T-helper 22 cell (primary cell): ENCODE data around the gene SMPD3.

ENCODE experiments used
- DNase-seq: peaks from one replicate; pipeline ENCODE4 v3.0.0-alpha.2; 2020; ENCODE audit warnings: low read depth

SMPD3 gene

GRCh38 chr16:68472581-68472980 lies 24.3 kb upstream of the SMPD3 start:
- DNase-seq = no peak

GRCh38 chr16:68470461-68471150 lies 22.3 kb upstream of the SMPD3 start:
- no peak for DNase-seq

DNA sequence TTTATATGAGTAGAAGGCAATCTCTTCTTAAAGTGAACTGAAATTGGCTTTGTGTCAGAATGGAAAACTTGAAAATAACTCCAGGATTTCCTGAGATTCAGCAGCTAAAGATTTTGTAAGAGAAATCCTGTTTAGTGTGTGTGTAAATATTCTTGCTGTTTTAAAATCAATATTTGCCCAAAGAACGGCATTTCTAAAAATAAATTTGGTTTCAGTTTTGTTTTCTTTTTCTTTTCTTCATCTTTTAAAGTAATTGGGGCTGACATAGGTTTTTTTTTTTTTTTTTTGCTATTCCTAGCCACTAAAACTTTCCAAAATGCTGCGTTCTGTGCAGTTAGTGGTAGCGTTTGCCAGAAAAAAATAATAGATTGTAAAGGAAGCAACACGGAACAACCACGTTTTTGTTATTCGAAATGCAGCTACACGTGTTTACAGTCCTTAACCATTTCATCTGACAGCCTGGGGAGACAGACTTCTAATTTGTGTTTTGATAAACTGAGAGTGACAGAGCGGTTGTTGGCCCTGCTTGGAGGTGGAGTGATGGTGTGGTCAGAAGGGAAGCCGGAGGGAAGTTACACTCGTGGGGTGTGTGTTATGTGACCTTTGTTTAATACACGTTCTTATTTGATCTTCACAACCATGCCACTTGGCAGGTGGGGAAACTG lies 21.6 kb upstream of the SMPD3 start:
- no peak for DNase-seq

DNA sequence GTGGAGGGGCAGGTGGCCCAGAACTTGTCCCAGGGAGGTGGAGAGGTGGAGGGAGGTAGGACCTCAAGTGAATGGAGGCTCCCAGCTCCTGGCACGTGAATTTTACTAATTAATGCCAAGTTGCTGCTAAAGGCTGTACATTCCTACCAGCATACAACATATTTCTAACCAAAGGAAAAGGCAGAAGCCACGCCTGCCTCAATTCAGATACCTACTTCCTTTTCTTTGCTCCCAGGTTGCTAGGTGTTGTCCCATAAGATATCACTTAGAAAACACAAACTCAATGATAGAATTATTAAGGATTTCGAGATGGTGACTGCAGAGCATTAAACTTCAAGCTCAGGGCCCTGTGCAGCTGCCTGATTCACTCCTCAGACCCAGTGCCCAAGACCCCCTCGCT lies 20.5 kb upstream of the SMPD3 start:
- DNase-seq = no peak

- no peak for DNase-seq
Measured at GRCh38 chr16:68466174-68466573, 17.9 kb upstream of the SMPD3 start.

DNA sequence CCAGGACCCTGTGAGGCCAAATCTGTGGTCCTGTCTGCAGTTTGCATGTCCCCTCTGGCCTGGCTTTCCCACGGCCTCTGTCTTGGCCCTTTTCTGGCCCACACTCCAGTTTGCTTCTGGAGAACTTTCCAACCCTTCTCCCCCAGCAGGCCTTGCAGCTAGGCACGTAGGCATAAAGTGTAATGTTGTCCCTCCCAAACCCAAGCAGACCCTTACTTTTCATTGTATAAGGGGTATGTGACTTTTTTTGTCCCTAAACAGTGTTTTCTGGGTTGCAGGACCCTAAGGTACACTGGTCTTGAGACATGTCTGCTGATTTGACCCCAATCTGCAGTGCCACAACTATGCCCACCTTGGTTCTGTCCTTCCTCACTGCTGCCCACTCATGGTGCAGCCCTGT lies 15.6 kb upstream of the SMPD3 start:
- DNase-seq = no peak

GRCh38 chr16:68460067-68460466 lies 11.8 kb upstream of the SMPD3 start:
- DNase-seq = no peak

GRCh38 chr16:68459457-68459856 lies 11.1 kb upstream of the SMPD3 start:
- no peak for DNase-seq

- DNase-seq = no peak
Measured at GRCh38 chr16:68458551-68458950, 10.2 kb upstream of the SMPD3 start.

DNA sequence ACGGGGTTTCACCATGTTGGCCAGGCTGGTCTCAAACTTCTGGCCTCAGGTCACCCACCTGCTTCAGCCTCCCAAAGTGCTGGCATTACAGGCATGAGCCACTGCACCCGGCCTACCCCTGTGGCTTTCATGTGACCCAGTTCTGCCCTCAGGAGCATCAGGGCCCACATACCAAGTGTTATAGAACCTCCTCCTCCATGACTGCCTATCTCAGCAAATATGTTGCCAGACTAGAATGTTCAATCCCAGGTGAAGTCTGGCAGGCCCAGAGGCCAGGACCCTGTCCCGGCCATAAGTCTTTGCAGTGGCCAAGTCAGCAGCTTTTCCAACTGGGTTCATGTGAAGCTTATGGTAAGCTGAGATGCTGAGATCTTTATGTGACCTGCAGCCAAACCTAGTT lies 9.8 kb upstream of the SMPD3 start:
- no peak for DNase-seq

- no peak for DNase-seq
Measured at GRCh38 chr16:68455631-68456030, 7.3 kb upstream of the SMPD3 start.

- no peak for DNase-seq
Measured at GRCh38 chr16:68454920-68455435, 6.7 kb upstream of the SMPD3 start.

DNA sequence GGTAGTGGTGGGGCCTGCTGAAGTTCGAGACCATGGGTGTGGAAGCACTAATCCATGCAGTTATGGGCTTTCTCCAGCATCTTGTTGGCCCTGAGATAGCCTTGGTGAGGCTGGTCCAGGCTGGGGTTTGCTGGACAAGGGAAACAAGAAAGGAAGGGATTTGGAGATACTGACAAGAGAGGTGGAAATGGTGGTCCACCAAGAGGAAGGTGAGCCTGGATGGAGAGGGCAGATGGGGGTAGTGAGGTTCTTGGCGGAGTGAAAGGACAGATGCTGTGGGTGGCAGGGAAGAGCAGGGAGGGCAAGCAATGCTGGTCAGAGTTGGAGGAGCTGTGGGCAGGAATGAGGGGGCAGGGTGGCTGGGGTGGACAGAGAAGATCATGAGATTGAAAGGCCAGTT lies 5.5 kb upstream of the SMPD3 start:
- no peak for DNase-seq

- no peak for DNase-seq
Measured at GRCh38 chr16:68452176-68452575, 3.9 kb upstream of the SMPD3 start.

- no peak for DNase-seq
Measured at GRCh38 chr16:68451676-68452075, 3.4 kb upstream of the SMPD3 start.

DNA sequence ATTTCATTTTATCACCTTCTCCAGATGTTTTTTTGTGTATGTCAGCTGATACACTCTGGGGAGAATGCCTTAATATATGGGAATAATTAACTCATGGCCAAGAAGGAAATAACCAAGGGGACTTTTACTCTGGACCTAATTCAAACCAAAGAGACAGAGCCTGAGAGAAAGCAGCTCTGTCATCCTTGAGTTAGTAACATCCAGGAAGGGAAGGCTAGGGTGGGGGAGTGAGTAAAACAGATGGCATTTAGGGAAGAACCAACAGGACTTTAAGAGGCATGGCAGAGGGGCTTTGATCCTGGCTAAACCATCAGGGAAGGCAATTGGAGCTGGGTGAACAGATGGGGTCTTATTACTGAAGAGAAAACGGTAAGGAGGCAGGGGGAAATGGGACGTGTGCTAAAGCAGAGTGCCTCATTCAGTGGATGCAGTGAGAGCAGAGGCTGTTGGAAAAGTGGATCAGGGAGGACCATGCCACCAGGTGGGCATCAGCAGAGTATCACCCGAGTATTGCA lies 2.5 kb upstream of the SMPD3 start:
- no peak for DNase-seq

DNA sequence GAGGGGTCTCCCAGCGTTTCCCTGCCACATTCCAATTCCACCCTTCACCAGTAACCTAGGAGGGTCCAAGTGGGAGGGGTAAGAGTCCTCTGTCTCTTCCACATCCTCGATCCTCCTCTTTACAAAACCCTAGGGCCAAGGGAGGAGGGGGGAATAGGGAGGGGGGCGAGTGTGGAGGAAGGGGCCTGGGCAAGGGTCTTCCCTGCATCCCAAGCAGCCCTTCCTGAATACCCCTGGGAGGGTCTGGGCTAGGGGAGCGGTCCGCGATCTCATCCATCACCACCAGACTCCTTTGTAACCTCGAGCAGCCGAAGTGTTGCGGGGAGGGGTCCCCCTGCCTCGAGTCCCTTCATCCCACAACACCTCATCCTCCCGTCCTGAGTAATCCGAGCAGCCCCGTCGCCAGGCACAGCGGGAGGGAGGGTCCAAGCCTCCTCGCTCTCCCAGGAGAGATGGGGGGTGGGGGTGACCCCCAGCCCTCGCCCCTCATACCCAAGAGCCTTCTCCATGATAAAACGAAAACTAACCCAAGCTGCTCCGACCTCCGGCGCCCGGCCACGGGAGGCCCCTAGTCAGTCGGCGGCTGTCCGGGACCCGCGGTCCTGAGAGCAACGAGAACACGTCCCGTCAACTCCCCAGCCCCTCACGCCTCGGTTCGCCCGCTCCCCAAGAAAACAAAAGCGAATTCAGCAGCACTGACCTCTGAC lies 502 bp downstream of the SMPD3 start:
- no peak for DNase-seq

DNA sequence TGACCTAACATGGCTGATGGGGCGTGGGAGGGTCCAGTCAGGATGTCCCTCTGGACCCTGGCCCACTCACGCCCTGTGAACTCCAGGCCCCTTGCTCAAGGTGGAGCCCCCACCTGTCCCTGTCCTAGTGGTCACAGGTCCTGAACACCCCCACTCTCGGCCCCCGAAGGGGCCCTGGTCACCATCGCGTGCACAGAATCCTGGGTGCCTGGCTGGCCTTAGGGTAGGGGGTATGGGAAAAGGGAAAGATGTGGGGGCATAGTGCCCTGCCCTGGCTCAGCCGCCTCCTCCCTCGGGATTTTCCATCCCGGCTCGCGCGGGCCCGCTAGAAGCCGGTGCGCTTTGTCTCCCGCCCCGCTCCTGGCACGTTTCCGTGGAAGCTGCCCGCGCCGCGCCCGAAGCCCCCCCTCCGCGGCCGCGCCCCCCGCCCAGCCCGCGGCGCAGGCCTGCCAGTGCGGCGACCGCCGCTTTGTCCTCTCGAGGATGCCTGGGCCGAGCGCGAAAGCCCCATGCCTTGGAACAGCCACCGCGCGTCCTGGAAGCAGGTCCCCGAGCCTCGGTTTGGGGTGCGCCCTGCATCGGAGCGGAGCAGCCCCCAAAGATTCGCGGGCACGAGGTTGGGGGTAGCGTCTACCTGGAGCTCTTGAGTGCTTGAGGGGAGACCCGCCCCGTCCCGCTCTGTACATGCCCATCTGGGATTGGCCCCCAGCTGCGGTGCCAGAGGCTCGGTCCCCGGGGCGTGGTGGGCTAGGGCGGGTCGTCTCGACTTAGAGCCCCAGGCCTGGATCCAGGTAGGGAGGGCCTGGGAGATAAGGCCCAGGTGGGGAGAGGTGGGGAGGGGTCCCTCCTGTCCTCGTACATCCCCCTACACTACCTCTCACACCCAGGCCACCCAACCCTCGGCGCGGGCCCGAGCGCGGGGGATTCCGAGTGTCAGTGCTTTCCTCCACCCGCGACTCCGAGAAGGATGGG lies 1.3 kb downstream of the SMPD3 start:
- DNase-seq = no peak

DNA sequence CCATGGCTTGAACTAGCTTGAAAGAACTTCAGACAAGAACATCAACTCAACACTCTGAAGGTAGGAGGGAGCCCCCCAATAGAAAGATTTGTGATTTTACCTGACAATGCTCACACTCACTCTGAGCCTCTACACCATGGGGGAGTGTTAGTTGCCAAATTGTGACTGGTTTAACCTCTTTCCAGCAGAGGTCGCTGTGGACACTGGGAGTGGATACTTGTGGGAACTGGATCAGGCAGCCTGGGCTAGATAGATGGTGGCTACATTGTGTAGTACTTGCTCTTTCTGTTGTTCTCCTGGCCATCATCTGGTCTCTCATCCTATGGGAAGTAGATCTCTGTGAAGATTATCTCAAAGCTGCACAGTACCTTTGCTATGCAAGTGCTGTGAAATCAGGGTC lies 2.9 kb downstream of the SMPD3 start:
- no peak for DNase-seq

DNA sequence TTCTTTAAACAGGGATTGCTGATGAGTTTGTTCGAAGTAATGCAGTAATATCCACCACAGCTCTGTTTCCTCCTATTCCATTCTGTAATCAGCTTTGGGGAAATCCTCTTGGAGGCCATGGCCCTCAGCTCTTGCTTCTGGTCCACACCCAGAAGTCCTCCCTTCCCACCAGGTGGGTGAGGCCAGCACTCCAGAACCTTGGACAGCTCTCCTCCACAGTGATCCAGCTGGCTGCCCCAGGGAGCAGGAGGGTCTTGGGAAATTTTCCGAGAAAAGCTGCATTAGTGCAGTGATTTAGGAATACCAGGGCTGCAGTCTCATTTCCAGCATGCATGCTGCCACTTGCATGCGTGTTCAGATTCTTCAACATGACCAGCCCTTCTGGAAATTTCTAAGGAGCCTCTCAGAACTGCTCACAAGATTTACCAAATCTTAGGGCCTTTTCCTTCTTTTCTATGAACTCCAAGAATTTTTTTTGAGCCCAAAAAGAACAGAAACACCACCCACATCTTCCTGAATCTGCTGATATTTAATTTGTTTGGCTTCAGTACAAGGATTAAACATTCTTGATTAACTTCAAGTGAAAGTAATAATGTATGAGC lies 4.2 kb downstream of the SMPD3 start:
- no peak for DNase-seq

GRCh38 chr16:68436581-68436980 lies 11.7 kb downstream of the SMPD3 start:
- no peak for DNase-seq
